Thymus (tissue), 11 donors: ENCODE data around the gene HECTD4. TPM values are rescaled to one million over a fixed set of nuclear protein-coding genes. Genes with fewer than 3 reads are reported as not detected.
A peak's percentile ranks its signal among the peaks of the same experiment; 100 is the strongest.

Experiments used
- DNase-seq, 9 donors: peaks; one replicate each; pipeline ENCODE4 v3.0.0-alpha.2; 2013; ENCODE audit warnings: low spot score in 9 of 9, low read depth in 6 of 9, missing footprints in 1 of 9
- H3K27ac ChIP-seq, 2 donors: one replicate each; pipeline ENCODE4 v1.5.1; 2013; ENCODE audit warnings: control low read depth in 1 of 2, low read depth in 1 of 2, low read length in 1 of 2, mild to moderate bottlenecking in 1 of 2, moderate library complexity in 1 of 2
- H3K27me3 ChIP-seq, 2 donors: one replicate each; pipeline ENCODE4 v1.5.1; 2013; ENCODE audit warnings: low read length in 1 of 2; ENCODE audit not compliant: control insufficient read depth in 2 of 2, insufficient read depth in 1 of 2
- H3K36me3 ChIP-seq, 2 donors: one replicate each; pipeline ENCODE4 v1.5.1; 2013; ENCODE audit warnings: low read length in 1 of 2, mild to moderate bottlenecking in 1 of 2, moderate library complexity in 1 of 2; ENCODE audit not compliant: control insufficient read depth in 2 of 2, insufficient read depth in 2 of 2
- H3K4me1 ChIP-seq, 2 donors: one replicate each; pipeline ENCODE4 v1.5.1; 2013; ENCODE audit warnings: low read length in 2 of 2; ENCODE audit not compliant: control insufficient read depth in 2 of 2, insufficient read depth in 2 of 2
- H3K4me3 ChIP-seq, 2 donors: one replicate each; pipeline ENCODE4 v1.5.1; 2013; ENCODE audit warnings: low read length in 2 of 2, control low read depth in 1 of 2, mild to moderate bottlenecking in 1 of 2
- H3K9me3 ChIP-seq, 2 donors: one replicate each; pipeline ENCODE4 v1.5.1; 2013; ENCODE audit warnings: low read length in 1 of 2, mild to moderate bottlenecking in 1 of 2; ENCODE audit not compliant: control insufficient read depth in 2 of 2, insufficient read depth in 1 of 2
- WGBS: extraction: QIAGEN DNeasy Blood & Tissue Kit; methylation state at CpG from one replicate; pipeline ENCODE4 v1.1.7; 2013; 5-methylcytosine and 5-hydroxymethylcytosine counted together
- polyA plus RNA-seq: library from polyadenylated mRNA; stranded (reverse); fragments of 200-250 nt; gene quantifications from one replicate; pipeline ENCODE4 v1.2.3, GENCODE V29; 2013
- total RNA-seq: library from RNA; stranded (reverse); fragments of 120-200 nt; gene quantifications from one replicate; pipeline ENCODE4 v1.2.4, GENCODE V29; 2013
- donor health status: healthy.

HECTD4 gene
- total and polyA plus RNA-seq, 2 donors: 9.6 to 19.3 TPM

DNA sequence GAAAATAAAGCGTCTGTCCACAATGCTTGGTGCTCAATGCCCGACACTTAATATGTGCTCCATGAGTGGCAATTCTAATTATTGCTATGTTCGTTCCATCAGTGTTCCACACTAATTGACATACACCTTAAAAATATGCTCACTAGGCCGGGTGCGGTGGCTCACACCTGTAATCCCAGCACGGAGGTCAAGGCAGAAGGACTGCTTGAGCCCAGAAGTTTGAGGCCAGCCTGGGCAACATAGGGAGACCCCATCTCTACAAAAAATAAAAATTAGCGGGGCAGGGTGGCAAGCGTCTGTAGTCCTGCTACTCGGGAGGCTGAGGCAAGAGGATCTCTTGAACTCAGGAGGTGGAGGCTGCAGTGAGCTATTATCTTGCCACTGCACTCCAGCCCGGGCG is 635 bp upstream of the HECTD4 start:
- peak overlapping the region; percentile 76 to 87 for H3K4me3 ChIP-seq
- no peak overlapping the region for H3K27ac ChIP-seq
- H3K27me3 ChIP-seq: no peaks in the 10 kb centered on the region
- no peaks in the 10 kb centered on the region for H3K36me3 ChIP-seq
- no peak for DNase-seq
- 96% methylated on average over 11 of the region's 11 CpGs for WGBS
- H3K4me1 ChIP-seq: peaks cover 9 to 12% of the 10 kb centered on the region in 2 donors
- no peaks in the 10 kb centered on the region for H3K9me3 ChIP-seq

DNA sequence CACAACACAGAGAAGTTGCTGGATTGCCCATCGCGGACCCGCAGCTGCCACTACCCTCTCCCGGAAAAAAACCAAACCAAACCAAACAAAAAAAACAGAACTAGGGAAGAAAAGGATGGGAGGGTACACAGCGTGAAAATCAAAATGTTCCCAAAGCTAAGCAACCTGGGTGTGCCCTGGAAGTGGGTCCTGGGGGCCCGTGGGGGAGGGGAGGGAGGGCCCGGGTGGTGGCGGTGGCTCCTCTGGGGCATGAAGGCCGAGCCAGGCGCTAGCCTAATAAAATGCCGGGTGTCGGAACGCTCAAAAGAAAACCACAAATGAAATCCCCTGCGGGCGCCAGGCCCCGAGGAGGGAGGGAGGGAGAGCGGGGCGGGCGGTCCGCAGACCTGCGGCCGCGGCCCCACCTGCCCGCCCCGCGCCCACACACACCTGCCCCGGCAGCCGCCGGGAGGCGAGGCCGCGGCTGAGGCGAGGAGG is 787 bp downstream of the HECTD4 start:
- 30% methylated on average over 33 of the region's 33 CpGs for whole genome bisulfite sequencing
- Histone ChIP-seq H3K27ac (peak overlapping the region in 1 of 2 donors; percentile 74), H3K4me3 (peak overlapping the region; percentile 76 to 87), H3K36me3 (no peaks in the 10 kb centered on the region), H3K4me1 (peaks cover 9 to 12% of the 10 kb centered on the region in 2 donors), H3K27me3 (no peaks in the 10 kb centered on the region), H3K9me3 (no peaks in the 10 kb centered on the region)
- peak in 6 of 9 donors; percentile 19 to 52 (median 21) for DNase-seq

DNA sequence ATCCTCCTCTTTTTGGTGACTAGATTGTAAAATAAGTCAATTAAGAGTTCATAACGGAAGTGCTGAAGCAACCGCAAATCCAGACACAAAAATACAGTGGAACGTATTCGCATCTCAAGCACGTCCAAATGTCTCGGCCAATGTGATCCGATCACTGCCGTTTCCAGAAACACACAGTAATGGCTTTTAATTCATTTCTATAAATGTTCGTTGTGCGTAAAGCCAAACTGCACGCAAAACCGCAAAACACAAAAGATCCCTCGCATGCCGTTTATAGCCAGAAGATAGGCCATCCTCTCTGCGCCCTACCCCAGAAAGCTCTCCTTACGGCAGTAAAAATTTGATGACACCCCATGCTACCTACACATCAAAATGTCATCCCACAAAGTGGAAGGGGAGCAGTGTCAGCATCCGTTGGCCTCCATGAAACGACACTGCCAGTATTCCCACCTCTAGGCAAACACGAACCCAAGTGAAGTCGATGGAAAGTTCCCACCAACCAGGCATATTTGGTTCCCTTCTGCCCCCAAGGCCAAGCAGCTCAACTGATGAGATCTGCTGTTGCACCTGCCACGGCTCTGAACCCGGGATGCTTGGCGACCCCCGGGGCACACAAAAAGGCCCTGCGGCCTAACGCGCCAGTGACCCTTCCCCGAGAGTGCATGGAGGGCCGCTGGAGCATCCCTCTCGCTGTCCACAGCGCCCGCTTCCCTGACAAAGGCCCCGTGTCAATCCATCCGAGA is 1.4 kb downstream of the HECTD4 start:
- Histone ChIP-seq H3K4me1 (peaks cover 9 to 12% of the 10 kb centered on the region in 2 donors), H3K9me3 (no peaks in the 10 kb centered on the region), H3K27ac (no peak overlapping the region), H3K27me3 (no peaks in the 10 kb centered on the region), H3K36me3 (no peaks in the 10 kb centered on the region), H3K4me3 (peak overlapping the region; percentile 76 to 87)
- 74% methylated on average over 34 of the region's 34 CpGs for WGBS
- peak in 4 of 9 donors; percentile 7 to 31 (median 12) for DNase-seq

DNA sequence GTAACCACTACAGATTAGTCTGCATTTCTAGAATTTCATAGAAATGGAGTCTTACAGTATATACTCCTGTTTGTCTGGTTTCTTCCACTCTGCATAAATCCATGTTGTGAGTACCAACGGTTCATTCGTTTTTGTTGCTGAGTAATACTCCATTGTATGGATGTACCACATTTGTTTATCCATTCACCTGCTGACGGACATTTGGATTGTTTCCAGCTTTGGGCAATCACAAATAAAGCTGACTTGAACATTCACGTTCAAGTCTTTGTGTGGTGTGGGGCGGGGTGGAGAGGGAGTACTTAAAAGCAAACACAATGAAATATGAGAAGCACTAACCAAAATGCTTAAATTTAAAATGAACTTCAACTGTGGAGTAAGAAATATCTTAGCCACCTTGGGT is 7.1 kb downstream of the HECTD4 start:
- no peaks in the 10 kb centered on the region for H3K9me3 ChIP-seq
- H3K27me3 ChIP-seq: no peaks in the 10 kb centered on the region
- H3K4me1 ChIP-seq: no peaks in the 10 kb centered on the region
- no peaks in the 10 kb centered on the region for H3K36me3 ChIP-seq
- no peak overlapping the region for H3K27ac ChIP-seq
- DNase-seq: no peak
- H3K4me3 ChIP-seq: no peak overlapping the region
- 95% methylated on average over 5 of the region's 5 CpGs for WGBS

DNA sequence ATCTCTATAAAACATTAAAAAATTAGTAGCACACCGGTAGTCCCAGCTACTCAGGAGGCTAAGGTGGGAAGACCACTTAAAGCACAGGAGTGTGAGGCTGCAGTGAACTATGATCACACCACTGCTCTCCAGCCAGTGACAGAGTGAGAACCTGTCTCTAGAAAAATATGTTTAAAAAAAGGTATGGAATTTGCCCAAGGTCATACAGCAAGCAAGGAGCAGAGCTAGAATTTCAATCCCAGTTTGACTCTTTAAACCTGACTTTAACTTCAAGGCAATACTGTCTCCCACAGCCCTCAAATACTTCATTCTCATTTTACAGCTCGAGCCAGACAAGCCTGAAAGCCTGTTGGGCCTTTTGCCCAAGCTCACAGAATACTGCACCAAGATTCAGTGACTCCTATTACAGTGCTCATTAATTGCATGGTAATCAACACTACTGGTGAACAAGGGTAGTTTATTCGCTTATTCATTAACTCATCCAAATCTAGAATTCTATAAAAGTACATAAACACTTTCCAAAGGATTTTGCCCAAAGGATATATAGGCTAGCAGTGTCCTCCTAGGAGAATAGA is 8.0 kb downstream of the HECTD4 start:
- no peaks in the 10 kb centered on the region for H3K36me3 ChIP-seq
- no peaks in the 10 kb centered on the region for H3K9me3 ChIP-seq
- DNase-seq: no peak
- H3K27me3 ChIP-seq: no peaks in the 10 kb centered on the region
- 93% methylated on average over 3 of the region's 3 CpGs for WGBS
- H3K27ac ChIP-seq: no peak overlapping the region
- H3K4me1 ChIP-seq: no peaks in the 10 kb centered on the region
- no peak overlapping the region for H3K4me3 ChIP-seq

DNA sequence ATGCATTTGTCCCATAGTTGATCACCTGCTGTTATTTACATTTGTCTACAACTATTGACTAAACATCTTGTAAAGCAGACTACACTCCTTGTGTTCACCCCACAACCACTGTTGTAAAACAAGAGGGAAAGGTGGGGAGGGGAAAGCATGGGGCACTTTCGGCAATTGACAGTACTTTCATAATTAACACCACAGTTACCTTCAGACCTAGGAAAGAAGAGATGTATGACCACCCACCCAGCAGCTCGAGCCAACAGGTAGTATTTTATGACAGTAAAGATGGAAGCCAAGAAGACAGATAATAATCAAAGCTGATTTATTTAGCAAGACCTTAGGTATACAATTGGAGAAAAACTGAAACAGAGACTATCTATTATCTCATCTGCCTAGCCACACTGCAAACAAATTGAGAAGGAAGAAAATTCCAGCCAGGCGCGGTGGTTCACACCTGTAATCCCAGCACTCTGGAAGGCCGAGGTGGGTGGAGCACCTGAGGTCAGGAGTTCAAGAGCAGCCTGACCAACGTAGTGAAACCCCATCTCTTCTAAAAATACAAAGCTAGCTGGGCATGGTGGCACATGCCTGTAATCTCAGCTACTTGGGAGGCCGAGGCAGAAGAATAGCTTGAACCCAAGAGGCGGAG is 11.2 kb downstream of the HECTD4 start:
- Histone ChIP-seq H3K27ac (no peak overlapping the region), H3K4me3 (no peak overlapping the region)
- 90% methylated on average over 8 of the region's 8 CpGs for WGBS

DNA sequence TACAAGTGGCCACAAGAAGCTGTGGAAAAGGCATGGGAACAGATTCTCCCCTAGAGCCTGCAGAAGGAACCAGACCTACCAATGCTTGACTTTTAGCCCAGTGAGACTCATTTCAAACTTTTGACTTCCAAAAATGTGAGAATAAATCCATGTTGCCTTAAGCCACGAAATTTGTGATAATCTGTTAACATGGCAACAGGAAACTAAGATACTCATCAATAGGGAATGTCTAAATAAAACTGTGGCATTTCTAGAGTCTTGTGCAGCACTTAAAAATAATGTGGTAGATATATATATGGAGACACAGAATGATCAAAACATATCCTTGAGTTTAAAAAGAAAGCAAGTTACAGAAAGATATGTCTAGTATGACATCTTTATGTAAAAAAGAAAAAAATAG is 12.0 kb downstream of the HECTD4 start:
- no peak overlapping the region for H3K27ac ChIP-seq
- H3K4me3 ChIP-seq: no peak overlapping the region
- H3K4me1 ChIP-seq: no peaks in the 10 kb centered on the region
- 74% methylated on average over 1 of the region's 1 CpG for WGBS
- no peak for DNase-seq
- H3K9me3 ChIP-seq: no peaks in the 10 kb centered on the region
- no peaks in the 10 kb centered on the region for H3K27me3 ChIP-seq
- no peaks in the 10 kb centered on the region for H3K36me3 ChIP-seq

More for the DNA sequence above, 11.2 kb downstream of the HECTD4 start:
- Histone ChIP-seq H3K9me3 (no peaks in the 10 kb centered on the region), H3K36me3 (no peaks in the 10 kb centered on the region), H3K4me1 (no peaks in the 10 kb centered on the region), H3K27me3 (no peaks in the 10 kb centered on the region)
- DNase-seq: no peak

DNA sequence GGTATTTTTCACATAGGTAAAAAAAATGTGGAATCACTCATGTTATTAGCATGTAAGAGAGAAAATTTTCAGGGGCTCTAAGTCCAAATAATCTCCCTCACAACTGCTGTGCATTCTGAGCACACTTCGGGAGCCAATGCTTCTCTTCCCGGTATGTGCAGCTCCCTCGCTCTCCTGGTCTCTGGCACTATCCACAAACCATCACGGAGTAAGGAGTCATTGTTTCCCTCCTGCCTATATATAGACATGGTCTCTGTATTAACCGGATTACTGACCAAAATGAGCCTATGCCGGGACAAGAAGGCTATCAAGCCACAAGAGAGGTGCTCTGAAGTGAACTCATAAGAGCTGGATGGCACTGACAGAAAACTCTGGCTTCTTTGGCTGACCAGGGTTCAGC is 13.4 kb downstream of the HECTD4 start:
- whole genome bisulfite sequencing: 96% methylated on average over 6 of the region's 6 CpGs
- no peak overlapping the region for H3K27ac ChIP-seq

DNA sequence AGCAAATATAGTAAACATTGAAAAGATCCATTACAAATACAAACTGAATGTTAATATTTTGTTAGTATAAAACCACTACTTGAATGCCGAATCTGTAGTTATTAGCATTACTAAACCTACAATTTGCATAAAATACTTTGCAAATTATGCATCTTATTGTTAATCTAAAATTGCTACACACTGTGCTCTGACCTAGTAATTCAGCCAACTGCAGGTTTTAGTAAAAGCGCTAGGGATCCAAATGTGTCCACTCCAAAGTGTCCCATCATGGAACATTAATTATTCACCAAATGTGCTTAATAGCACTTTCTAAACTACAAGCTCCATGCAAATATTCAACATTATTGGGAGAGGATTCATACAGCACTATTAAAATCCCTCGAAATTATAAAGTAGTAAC is 14.3 kb downstream of the HECTD4 start:
- Histone ChIP-seq H3K4me3 (no peak overlapping the region), H3K4me1 (no peaks in the 10 kb centered on the region), H3K9me3 (no peaks in the 10 kb centered on the region), H3K27ac (no peak overlapping the region), H3K27me3 (no peaks in the 10 kb centered on the region), H3K36me3 (no peaks in the 10 kb centered on the region)
- 95% methylated on average over 3 of the region's 3 CpGs for WGBS
- no peak for DNase-seq

More for the DNA sequence above, 13.4 kb downstream of the HECTD4 start:
- no peak for DNase-seq
- H3K36me3 ChIP-seq: no peaks in the 10 kb centered on the region
- no peak overlapping the region for H3K4me3 ChIP-seq
- H3K9me3 ChIP-seq: no peaks in the 10 kb centered on the region
- H3K27me3 ChIP-seq: no peaks in the 10 kb centered on the region
- no peaks in the 10 kb centered on the region for H3K4me1 ChIP-seq
